Breast epithelium (tissue), 4 donors: ENCODE data around the gene DDAH2. TPM values are rescaled to one million over a fixed set of nuclear protein-coding genes. Genes with fewer than 3 reads are reported as not detected.
A peak's percentile ranks its signal among the peaks of the same experiment; 100 is the strongest.
"Not testable (repeated sequence)": the region's sequence is repeated elsewhere in the genome, so short reads cannot be mapped to it uniquely, and the experiment has no call there.

ENCODE experiments used
- DNase-seq, 2 donors: peaks; one replicate each; pipeline ENCODE4 v3.0.0-alpha.2; 2019; ENCODE audit warnings: low spot score in 2 of 2
- H3K27ac ChIP-seq, 2 donors: fragments of 200-600 bp; sonication (generic) in 1 of 2; one replicate each; pipeline ENCODE4 v1.5.1; 2016 to 2019; ENCODE audit warnings: mild to moderate bottlenecking in 1 of 2
- H3K27me3 ChIP-seq, 2 donors: fragments of 200-600 bp; sonication (generic) in 1 of 2; one replicate each; pipeline versions ENCODE4 v1.5.1 to v1.6.0; 2017 to 2019; ENCODE audit warnings: control low read depth in 1 of 2, mild to moderate bottlenecking in 1 of 2
- H3K36me3 ChIP-seq: fragments of 200-600 bp; one replicate; pipeline ENCODE4 v1.5.1; 2019
- H3K4me1 ChIP-seq, 2 donors: fragments of 200-600 bp; sonication (generic); one replicate each; pipeline ENCODE4 v1.5.1; 2016 to 2019; ENCODE audit warnings: control low read depth in 1 of 2
- H3K4me3 ChIP-seq, 3 donors: fragments of 200-600 bp; sonication (generic); 1 replicate in 2 of 3; 2 replicates in 1 of 3; pipeline ENCODE4 v1.5.1; 2016 to 2019; ENCODE audit warnings: mild to moderate bottlenecking in 3 of 3, moderate library complexity in 2 of 3
- H3K9me3 ChIP-seq, 2 donors: fragments of 200-600 bp; sonication (generic) in 1 of 2; one replicate each; pipeline ENCODE4 v1.5.1; 2016 to 2019; ENCODE audit warnings: control low read depth in 1 of 2
- POLR2A ChIP-seq: fragments of 450-650 bp; IDR thresholded peaks from one replicate; pipeline ENCODE4 v1.6.1; 2016; ENCODE audit warnings: antibody characterized with exemption, mild to moderate bottlenecking, moderate library complexity
- POLR2AphosphoS5 ChIP-seq, 3 donors: sonication (generic); formaldehyde crosslinking; IDR thresholded peaks; one replicate each; pipeline ENCODE4 v1.6.1; 2017; ENCODE audit warnings: antibody characterized with exemption in 3 of 3
- intact Hi-C: fragments of 100-400 bp; cut with DNase I; formaldehyde crosslinking; loops from one replicate; pipeline ENCODE4 v1.15.1; 2023; ENCODE audit warnings: low total_unique reads
- total RNA-seq, 3 donors: library from RNA; depleted of rRNA; stranded (reverse); fragments of >200 nt; gene quantifications; one replicate each; pipeline ENCODE4 v1.1.0, GENCODE V29; 2016
- TF ChIP-seq, protein P1 (sequence below), 3 donors: fragments of 450-650 bp; IDR thresholded peaks; one replicate each; pipeline ENCODE4 v1.5.1; 2016 to 2017; ENCODE audit warnings: antibody characterized with exemption in 3 of 3, mild to moderate bottlenecking in 3 of 3, moderate library complexity in 3 of 3

The DDAH2 gene
- total RNA-seq, 3 donors from 2014 or later = 100.0 to 212 (median 115) TPM

DNA sequence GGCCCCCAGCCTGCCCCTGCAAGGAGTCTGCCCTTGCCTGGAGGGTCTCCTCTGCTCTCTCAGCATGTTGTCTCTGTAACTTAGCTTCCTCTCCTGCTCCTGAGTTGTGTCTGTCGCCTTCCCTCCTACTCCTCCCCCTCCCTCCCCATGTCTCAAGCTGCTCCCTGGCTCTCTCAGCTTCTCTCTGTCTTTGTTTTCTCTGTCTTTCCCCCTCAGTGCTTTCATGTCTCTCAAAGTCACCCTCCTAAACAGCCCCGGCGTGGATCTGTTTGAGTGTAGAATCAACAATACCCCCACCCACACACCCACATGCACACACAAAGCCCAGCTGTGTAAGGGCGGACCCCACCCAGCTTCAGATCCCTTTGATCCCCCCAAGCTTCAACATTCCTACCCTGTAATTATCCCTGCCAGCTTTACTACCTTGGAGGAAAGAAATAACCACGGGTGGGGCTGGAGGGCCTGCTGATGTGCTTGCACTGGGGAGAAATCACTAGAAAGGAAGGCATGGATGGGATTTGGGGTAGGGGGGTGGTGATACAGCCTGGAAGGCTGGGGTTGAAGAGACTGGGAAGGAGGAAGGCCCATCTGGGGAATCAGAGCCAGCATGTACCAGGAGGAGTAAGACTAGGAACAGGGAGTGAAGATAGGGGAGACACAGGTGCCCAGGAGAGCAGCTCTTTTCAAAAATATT, 15.0 kb downstream of the DDAH2 start:
- Histone ChIP-seq H3K36me3 (no peaks in the 10 kb centered on the region), H3K27ac (no peak overlapping the region), H3K27me3 (no peaks in the 10 kb centered on the region), H3K4me3 (no peak overlapping the region), H3K4me1 (peaks cover 3 to 6% of the 10 kb centered on the region in 2 donors), H3K9me3 (no peaks in the 10 kb centered on the region)
- TF ChIP-seq POLR2A (no peak), POLR2AphosphoS5 (IDR thresholded peaks at IDR 0.05) (no peak)
- TF ChIP-seq, protein P1, sequence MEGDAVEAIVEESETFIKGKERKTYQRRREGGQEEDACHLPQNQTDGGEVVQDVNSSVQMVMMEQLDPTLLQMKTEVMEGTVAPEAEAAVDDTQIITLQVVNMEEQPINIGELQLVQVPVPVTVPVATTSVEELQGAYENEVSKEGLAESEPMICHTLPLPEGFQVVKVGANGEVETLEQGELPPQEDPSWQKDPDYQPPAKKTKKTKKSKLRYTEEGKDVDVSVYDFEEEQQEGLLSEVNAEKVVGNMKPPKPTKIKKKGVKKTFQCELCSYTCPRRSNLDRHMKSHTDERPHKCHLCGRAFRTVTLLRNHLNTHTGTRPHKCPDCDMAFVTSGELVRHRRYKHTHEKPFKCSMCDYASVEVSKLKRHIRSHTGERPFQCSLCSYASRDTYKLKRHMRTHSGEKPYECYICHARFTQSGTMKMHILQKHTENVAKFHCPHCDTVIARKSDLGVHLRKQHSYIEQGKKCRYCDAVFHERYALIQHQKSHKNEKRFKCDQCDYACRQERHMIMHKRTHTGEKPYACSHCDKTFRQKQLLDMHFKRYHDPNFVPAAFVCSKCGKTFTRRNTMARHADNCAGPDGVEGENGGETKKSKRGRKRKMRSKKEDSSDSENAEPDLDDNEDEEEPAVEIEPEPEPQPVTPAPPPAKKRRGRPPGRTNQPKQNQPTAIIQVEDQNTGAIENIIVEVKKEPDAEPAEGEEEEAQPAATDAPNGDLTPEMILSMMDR (IDR thresholded peaks at IDR 0.05) = no peak
- intact Hi-C loops = no loop called here
- DNase-seq = no peak

GRCh38 chr6:31713465-31713864, 15.6 kb downstream of the DDAH2 start:
- intact Hi-C loops = no loop called here
- H3K4me1 ChIP-seq = peaks cover 3 to 6% of the 10 kb centered on the region in 2 donors
- no peaks in the 10 kb centered on the region for H3K36me3 ChIP-seq
- no peaks in the 10 kb centered on the region for H3K27me3 ChIP-seq
- H3K4me3 ChIP-seq = no peak overlapping the region
- no peak for DNase-seq
- no peak overlapping the region for H3K27ac ChIP-seq
- no peaks in the 10 kb centered on the region for H3K9me3 ChIP-seq
- no peak for TF ChIP-seq POLR2A
- TF ChIP-seq POLR2AphosphoS5 (IDR thresholded peaks at IDR 0.05) = no peak
- TF ChIP-seq, protein P1 (IDR thresholded peaks at IDR 0.05) = no peak

DNA sequence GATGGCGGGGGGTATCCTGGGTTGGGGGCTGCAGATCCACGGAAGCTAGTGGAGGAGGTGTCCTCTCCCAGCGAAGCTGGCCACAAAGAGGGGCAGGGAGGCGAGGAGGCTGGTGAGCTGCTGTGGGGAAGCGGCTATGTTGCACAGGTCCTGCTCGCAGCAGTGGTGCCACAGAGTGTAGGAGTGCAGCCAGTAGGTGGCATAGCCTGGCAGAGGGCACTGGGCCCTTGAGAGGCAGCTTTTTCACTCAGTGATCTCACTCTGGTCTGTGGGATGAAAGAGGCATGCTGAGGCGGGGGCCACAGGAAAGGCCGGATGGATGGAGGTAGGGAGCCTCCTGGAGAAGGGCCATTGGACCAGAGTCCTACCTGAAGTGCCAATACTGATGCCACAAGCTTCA, 16.8 kb downstream of the DDAH2 start:
- Histone ChIP-seq H3K4me3 (no peak overlapping the region), H3K9me3 (no peaks in the 10 kb centered on the region), H3K4me1 (no peaks in the 10 kb centered on the region), H3K27me3 (no peaks in the 10 kb centered on the region), H3K36me3 (no peaks in the 10 kb centered on the region), H3K27ac (no peak overlapping the region)
- TF ChIP-seq POLR2AphosphoS5 (IDR thresholded peaks at IDR 0.05) = no peak
- TF ChIP-seq, protein P1 (IDR thresholded peaks at IDR 0.05) = peak in 2 of 3 donors; percentile 11 to 50
- peak in 1 of 2 donors; percentile 37 for DNase-seq
- intact Hi-C loops = no loop called here

- no peak overlapping the region for H3K27ac ChIP-seq
- H3K27me3 ChIP-seq = no peaks in the 10 kb centered on the region
- H3K36me3 ChIP-seq = no peaks in the 10 kb centered on the region
- no peaks in the 10 kb centered on the region for H3K4me1 ChIP-seq
- no peak for DNase-seq
- intact Hi-C loops = no loop called here
- H3K4me3 ChIP-seq = no peak overlapping the region
- TF ChIP-seq, protein P1 (IDR thresholded peaks at IDR 0.05) = no peak
- no peaks in the 10 kb centered on the region for H3K9me3 ChIP-seq
Observed at GRCh38 chr6:31711233-31711632, 17.9 kb downstream of the DDAH2 start.

- Histone ChIP-seq H3K4me3 (no peak overlapping the region), H3K27ac (no peak overlapping the region), H3K4me1 (no peaks in the 10 kb centered on the region), H3K27me3 (no peaks in the 10 kb centered on the region), H3K36me3 (no peaks in the 10 kb centered on the region), H3K9me3 (no peaks in the 10 kb centered on the region)
- TF ChIP-seq, protein P1 (IDR thresholded peaks at IDR 0.05) = no peak
- TF ChIP-seq POLR2AphosphoS5 (IDR thresholded peaks at IDR 0.05) (no peak), POLR2A (no peak)
- intact Hi-C loops = no loop called here
- DNase-seq = no peak
Observed at GRCh38 chr6:31710523-31711219, 18.4 kb downstream of the DDAH2 start.

DNA sequence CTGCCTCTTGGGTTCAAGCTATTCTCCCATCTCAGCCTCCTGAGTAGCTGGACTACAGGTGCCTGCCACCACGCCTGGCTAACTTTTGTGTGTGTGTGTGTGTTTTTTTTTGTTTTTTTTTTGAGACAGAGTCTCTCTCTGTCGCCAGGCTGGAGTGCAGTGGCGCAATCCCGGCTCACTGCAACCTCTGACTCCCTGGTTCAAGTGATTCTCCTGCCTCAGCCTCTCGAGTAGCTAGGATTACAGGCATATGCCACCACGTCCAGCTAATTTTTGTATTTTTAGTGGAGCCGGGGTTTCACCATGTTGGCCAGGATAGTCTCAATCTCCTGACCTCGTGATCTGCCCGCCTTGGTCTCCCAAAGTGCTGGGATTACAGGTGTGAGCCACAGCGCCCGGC, 19.9 kb downstream of the DDAH2 start:
- not testable (repeated sequence) for H3K27ac ChIP-seq, H3K4me1 ChIP-seq, H3K36me3 ChIP-seq, H3K4me3 ChIP-seq, H3K9me3 ChIP-seq, H3K27me3 ChIP-seq, DNase-seq
- intact Hi-C loops = loop anchor here (10.0 kb wide), 1 partner anchor 56 kb away; the partner anchor contains the start of gene SAPCD1
